Stomach (tissue), 4 donors: Measurements from ENCODE around the gene MAGI2.

Experiments used
- POLR2AphosphoS5 ChIP-seq, 3 donors: sonication (generic); formaldehyde crosslinking; IDR thresholded peaks; one replicate each; pipeline ENCODE4 v1.6.1; 2016; ENCODE audit warnings: antibody characterized with exemption in 3 of 3
- TF ChIP-seq, protein P1 (sequence below), 7 experiments: fragments of 450-650 bp in 4 of 7; fragments of 200-600 bp in 3 of 7; sonication (generic) in 3 of 7; IDR thresholded peaks; one replicate each; pipeline ENCODE4 v1.5.1; 2016 to 2019; ENCODE audit warnings: antibody characterized with exemption in 7 of 7, control low read depth in 2 of 7, mild to moderate bottlenecking in 1 of 7

DNA sequence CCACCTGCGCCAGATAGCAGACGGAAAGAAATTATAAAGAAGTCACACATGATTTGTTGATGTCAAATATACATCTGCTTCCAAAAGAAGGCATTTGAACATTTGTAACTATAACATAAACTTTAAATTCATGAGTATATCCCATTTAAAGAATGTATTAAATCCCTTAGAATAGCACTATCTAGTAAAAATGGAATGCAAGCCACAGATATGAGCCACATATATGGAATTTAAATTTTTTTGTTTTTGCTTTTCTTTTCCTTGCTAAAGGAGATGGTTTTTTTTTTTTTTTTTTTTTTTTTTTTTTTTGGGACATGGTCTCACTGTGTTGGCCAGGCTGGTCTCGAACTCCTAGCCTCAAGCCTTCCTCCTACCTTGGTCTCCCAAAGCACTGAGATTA is 924.1 kb downstream of the MAGI2 start:
- TF ChIP-seq, protein P1, sequence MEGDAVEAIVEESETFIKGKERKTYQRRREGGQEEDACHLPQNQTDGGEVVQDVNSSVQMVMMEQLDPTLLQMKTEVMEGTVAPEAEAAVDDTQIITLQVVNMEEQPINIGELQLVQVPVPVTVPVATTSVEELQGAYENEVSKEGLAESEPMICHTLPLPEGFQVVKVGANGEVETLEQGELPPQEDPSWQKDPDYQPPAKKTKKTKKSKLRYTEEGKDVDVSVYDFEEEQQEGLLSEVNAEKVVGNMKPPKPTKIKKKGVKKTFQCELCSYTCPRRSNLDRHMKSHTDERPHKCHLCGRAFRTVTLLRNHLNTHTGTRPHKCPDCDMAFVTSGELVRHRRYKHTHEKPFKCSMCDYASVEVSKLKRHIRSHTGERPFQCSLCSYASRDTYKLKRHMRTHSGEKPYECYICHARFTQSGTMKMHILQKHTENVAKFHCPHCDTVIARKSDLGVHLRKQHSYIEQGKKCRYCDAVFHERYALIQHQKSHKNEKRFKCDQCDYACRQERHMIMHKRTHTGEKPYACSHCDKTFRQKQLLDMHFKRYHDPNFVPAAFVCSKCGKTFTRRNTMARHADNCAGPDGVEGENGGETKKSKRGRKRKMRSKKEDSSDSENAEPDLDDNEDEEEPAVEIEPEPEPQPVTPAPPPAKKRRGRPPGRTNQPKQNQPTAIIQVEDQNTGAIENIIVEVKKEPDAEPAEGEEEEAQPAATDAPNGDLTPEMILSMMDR (IDR thresholded peaks at IDR 0.05) = no peak
- no peak for TF ChIP-seq POLR2AphosphoS5 (IDR thresholded peaks at IDR 0.05)
